GM18519 (cell line): ENCODE results near the gene USP1.

ENCODE experiments used
- ATAC-seq: cut with Tn5 transposase; IDR thresholded peaks from one replicate; pipeline ENCODE4 v1.9.1; 2021; ENCODE audit warnings: mild to moderate bottlenecking, moderate library complexity; ENCODE audit not compliant: unreplicated experiment, low FRiP score

The USP1 gene

GRCh38 chr1:62436466-62437272 lies at the start of gene USP1:
TSS of gene USP1 (plus strand) at chr1:62437049. CDS start at chr1:62439868, 2,819 bp downstream.
- ATAC-seq = peak; percentile 68

- no peak for ATAC-seq
Observed at GRCh38 chr1:62389531-62389930, 47.3 kb upstream of the USP1 start.

GRCh38 chr1:62390071-62390470 lies 46.8 kb upstream of the USP1 start:
- ATAC-seq = no peak

- peak; percentile 68 for ATAC-seq
Observed at GRCh38 chr1:62391369-62391971, 45.4 kb upstream of the USP1 start.

GRCh38 chr1:62392951-62393350 lies 43.9 kb upstream of the USP1 start:
- ATAC-seq = no peak

GRCh38 chr1:62394646-62395045 lies 42.2 kb upstream of the USP1 start:
- no peak for ATAC-seq

- no peak for ATAC-seq
Observed at GRCh38 chr1:62395291-62395690, 41.6 kb upstream of the USP1 start.

GRCh38 chr1:62396871-62397270 lies 40.0 kb upstream of the USP1 start:
- ATAC-seq = no peak

- ATAC-seq = no peak
Observed at GRCh38 chr1:62397301-62397700, 39.5 kb upstream of the USP1 start.

GRCh38 chr1:62398377-62398776 lies 38.5 kb upstream of the USP1 start:
- ATAC-seq = no peak

- no peak for ATAC-seq
Observed at GRCh38 chr1:62401034-62401760, 35.7 kb upstream of the USP1 start.

GRCh38 chr1:62405247-62405646 lies 31.6 kb upstream of the USP1 start:
- ATAC-seq = no peak

GRCh38 chr1:62406576-62406975 lies 30.3 kb upstream of the USP1 start:
- ATAC-seq = no peak

- no peak for ATAC-seq
Observed at GRCh38 chr1:62407398-62408009, 29.3 kb upstream of the USP1 start.

GRCh38 chr1:62415687-62416086 lies 21.2 kb upstream of the USP1 start:
- ATAC-seq = no peak

GRCh38 chr1:62417351-62417999 lies 19.4 kb upstream of the USP1 start:
- ATAC-seq = no peak

- ATAC-seq = no peak
Observed at GRCh38 chr1:62420214-62420613, 16.6 kb upstream of the USP1 start.

GRCh38 chr1:62423580-62424242 lies 13.1 kb upstream of the USP1 start:
- no peak for ATAC-seq

GRCh38 chr1:62424411-62424810 lies 12.4 kb upstream of the USP1 start:
- ATAC-seq = no peak

- ATAC-seq = no peak
Observed at GRCh38 chr1:62425041-62425440, 11.8 kb upstream of the USP1 start.
